Stimulated activated CD4-positive, alpha-beta T cell treated with anti-CD3 and anti-CD28 coated beads, Interleukin-12 subunit alpha, Interleukin-12 subunit beta, amount 100 ng/mL, for 48 hours (primary cell): ENCODE results near the gene TTC36.
"Not testable (repeated sequence)": the region's sequence is repeated elsewhere in the genome, so short reads cannot be mapped to it uniquely, and the experiment has no call there.

Source experiments
- DNase-seq, 3 donors: peaks; one replicate each; pipeline ENCODE4 v3.0.0-alpha.2; 2020; ENCODE audit warnings: low read depth in 2 of 3, low spot score in 1 of 3

Gene TTC36, protein sequence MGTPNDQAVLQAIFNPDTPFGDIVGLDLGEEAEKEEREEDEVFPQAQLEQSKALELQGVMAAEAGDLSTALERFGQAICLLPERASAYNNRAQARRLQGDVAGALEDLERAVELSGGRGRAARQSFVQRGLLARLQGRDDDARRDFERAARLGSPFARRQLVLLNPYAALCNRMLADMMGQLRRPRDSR

DNA sequence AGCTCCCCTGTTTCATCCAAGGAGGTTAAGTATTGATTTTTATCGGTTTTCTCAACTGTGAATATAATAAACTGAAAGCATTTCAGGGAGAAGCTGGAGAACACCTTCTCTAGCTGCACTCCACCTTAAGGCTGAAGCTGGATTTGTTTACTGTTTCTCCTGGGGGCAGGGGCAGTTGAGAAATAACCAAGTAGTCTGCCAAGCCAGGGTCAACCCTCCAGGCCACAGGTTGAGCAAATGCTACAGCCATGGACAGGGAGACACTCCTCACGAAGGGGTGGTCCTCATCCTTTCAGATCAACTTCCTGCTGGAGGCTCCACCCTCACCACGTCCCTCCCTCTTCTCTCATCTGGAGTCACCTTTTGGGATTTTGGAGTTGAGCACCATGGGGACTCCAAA is at the start of gene TTC36:
Gene TTC36 (plus strand): TSS at position 366 of the 400 bp plus-strand sequence. CDS start 21 bp downstream, at position 387.
- DNase-seq, result no peak

DNA sequence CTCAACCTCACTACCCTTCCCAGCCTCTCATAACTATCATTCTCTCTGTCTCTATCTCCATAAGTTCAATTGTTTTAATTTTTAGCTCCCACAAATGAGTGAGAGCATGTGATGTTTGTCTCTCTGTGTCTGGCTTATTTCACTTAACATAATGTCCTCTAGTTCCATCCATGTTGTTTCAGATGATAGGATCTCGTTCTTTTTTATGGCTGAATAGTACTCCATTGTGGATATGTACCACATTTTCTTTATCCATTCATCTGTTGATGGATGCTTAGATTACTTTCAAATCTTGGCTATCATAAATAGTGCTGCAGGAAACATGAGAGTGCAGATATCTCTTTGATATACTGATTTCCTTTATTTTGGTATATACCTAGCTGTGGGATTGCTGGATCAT is 46.0 kb upstream of the TTC36 start:
- DNase-seq, result not testable (repeated sequence)

- DNase-seq, result no peak
Measured at GRCh38 chr11:118484405-118484804, 42.9 kb upstream of the TTC36 start.

DNA sequence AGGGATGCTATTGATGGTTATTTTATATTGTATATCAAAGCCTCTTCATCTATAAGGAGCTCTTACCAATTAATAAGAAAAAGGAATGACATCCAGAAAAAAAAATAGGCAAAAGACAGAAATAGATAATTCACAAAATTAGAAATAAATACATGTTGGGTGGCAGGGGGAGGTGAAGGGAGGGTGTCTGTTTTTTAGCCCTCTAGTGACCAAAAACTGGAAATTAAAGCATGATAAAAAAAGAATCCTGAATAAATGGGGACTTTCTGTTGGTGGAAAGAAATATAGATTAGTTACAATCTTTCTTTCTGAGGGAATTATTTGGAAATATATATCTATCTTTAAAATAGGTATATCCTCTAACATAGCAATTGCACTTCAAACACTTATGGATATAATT is 42.0 kb upstream of the TTC36 start:
- DNase-seq, result no peak

GRCh38 chr11:118488480-118489109 is 38.7 kb upstream of the TTC36 start:
- peak; percentile 53 to 80 (median 65) for DNase-seq

- peak in 1 of 3 donors; percentile 10 for DNase-seq
Measured at GRCh38 chr11:118491041-118491440, 36.2 kb upstream of the TTC36 start.

GRCh38 chr11:118497831-118498230 is 29.4 kb upstream of the TTC36 start:
- DNase-seq, result no peak

DNA sequence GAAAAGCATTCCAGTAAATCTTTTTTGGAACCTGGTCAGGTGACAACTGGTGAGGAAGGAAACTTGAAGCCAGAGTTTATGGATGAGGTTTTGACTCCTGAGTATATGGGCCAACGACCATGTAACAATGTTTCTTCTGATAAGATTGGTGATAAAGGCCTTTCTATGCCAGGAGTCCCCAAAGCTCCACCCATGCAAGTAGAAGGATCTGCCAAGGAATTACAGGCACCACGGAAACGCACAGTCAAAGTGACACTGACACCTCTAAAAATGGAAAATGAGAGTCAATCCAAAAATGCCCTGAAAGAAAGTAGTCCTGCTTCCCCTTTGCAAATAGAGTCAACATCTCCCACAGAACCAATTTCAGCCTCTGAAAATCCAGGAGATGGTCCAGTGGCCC is 24.1 kb upstream of the TTC36 start:
- DNase-seq, result no peak

GRCh38 chr11:118511601-118512000 is 15.7 kb upstream of the TTC36 start:
- DNase-seq, result no peak

DNA sequence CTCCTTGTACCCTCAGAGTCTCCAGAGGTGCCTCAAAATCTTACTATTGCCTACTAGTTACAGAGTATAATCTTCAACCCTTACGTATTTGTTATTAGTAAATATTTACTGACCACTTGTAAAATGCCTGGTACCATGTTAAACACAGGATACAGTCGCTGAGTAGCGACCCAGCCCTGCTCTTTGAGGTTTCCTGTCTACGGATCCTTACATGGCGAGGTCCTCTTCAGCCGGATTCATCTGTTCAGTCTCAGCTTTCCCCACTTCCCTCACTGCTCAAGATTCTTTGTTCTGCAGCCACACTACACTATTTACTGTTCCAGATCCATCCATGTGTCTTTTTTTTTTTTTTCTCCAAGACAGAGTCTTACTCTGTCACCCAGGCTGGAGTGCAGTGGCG is 13.2 kb upstream of the TTC36 start:
- DNase-seq, result no peak

- no peak for DNase-seq
Measured at GRCh38 chr11:118519549-118519948, 7.7 kb upstream of the TTC36 start.

DNA sequence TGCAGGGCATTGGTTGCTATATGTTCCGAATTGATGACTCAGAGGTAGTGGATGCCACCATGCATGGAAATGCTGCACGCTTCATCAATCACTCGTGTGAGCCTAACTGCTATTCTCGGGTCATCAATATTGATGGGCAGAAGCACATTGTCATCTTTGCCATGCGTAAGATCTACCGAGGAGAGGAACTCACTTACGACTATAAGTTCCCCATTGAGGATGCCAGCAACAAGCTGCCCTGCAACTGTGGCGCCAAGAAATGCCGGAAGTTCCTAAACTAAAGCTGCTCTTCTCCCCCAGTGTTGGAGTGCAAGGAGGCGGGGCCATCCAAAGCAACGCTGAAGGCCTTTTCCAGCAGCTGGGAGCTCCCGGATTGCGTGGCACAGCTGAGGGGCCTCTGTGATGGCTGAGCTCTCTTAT is 5.4 kb upstream of the TTC36 start:
- DNase-seq, result no peak

GRCh38 chr11:118522571-118523072 is 4.7 kb upstream of the TTC36 start:
- DNase-seq, result no peak

GRCh38 chr11:118524356-118524755 is 2.9 kb upstream of the TTC36 start:
- no peak for DNase-seq

DNA sequence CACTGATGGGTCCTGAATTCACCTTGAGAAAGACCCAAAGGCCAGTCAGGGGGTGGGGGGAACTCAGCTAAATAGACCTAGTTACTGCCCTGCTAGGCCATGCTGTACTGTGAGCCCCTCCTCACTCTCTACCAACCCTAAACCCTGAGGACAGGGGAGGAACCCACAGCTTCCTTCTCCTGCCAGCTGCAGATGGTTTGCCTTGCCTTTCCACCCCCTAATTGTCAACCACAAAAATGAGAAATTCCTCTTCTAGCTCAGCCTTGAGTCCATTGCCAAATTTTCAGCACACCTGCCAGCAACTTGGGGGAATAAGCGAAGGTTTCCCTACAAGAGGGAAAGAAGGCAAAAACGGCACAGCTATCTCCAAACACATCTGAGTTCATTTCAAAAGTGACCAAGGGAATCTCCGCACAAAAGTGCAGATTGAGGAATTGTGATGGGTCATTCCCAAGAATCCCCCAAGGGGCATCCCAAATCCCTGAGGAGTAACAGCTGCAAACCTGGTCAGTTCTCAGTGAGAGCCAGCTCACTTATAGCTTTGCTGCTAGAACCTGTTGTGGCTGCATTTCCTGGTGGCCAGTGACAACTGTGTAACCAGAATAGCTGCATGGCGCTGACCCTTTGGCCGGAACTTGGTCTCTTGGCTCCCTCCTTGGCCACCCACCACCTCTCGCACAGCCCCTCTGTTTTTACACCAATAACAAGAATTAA is 2.4 kb upstream of the TTC36 start:
- DNase-seq, result no peak

DNA sequence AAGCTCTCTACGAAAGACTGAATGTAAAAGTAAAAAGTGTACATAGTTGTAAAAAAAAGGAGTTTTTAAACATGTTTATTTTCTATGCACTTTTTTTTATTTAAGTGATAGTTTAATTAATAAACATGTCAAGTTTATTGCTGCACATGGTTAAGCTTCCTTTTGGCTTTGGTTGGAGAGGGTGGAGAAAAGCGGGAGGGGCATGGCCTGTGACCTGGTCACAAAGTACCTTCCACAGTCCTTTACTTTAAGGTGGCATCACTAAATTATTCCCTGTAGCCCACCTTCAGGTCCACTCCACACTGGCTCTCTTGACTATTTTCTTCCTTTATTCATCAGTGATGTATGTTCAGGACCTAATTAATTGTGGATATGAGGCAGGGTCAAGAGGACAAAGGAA is 586 bp upstream of the TTC36 start:
- DNase-seq, result no peak

DNA sequence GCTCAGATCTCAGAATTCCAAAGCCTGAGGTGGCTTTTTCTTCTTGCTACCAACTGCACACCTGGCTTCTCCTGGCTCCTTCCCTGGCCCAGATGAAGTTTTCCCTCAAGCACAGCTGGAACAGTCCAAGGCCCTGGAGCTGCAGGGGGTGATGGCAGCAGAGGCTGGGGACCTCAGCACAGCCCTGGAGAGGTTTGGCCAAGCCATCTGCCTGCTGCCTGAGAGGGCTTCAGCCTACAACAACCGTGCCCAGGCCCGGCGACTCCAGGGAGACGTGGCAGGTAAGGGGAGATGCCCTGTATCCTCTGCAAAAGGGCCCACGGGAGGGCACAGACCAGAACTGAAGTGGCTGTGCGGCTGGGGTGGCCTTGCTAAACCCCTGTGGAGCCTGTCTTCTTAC is 1.2 kb downstream of the TTC36 start:
- DNase-seq, result no peak

GRCh38 chr11:118529584-118530175 is 2.4 kb downstream of the TTC36 start:
- DNase-seq, result no peak

GRCh38 chr11:118530180-118530682 is 3.0 kb downstream of the TTC36 start:
- peak in 1 of 3 donors; percentile 1 for DNase-seq

DNA sequence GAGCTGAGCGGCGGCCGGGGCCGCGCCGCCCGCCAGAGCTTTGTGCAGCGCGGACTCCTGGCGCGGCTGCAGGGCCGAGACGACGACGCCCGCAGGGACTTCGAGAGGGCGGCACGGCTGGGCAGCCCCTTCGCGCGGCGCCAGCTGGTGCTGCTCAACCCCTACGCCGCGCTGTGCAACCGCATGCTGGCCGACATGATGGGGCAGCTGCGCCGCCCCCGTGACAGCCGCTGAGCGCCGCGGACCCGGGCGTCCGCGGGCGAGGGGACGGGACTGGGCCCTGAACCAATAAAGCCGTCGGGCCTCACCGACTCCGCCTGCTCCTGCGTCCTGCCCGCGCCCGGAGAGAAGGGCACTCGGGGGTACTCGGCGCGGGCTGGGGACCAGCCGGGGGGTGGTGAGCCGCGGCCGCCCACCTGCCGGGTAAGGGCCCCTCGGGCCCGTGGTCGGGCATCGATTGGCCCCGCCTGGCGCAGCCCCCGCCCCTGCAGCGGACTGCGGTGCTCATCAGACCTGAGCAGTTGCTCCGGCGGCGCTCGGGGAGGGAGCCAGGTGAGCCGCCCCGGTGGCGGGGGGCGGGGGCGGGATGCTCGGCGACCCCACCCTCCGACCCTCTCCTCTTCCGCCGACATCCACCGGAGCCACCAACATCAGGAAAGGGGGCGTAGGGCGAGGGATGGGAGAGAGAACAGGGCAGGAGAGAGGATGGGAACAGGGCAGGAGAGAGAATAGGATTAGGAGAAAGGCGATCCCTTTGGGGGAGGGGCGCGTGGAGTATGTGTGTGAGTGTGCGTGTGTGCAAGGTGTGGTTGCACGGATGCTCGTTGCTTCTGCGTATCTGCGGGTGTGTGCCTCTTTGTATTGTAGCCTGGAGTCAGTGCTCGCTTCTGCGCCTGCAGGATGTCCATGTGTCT is 3.7 kb downstream of the TTC36 start, which contains the start of gene TMEM25:
Gene TMEM25 (plus strand): TSS at position 510 of the 914 bp plus-strand sequence. CDS start 610 bp downstream, outside the sequence.
- peak; percentile 48 to 65 (median 49) for DNase-seq
